ENCODE results near the gene NENF.
A peak's percentile ranks its signal among the peaks of the same experiment; 100 is the strongest.
"Not testable (repeated sequence)": the region's sequence is repeated elsewhere in the genome, so short reads cannot be mapped to it uniquely, and the experiment has no call there.

Gene NENF

DNA sequence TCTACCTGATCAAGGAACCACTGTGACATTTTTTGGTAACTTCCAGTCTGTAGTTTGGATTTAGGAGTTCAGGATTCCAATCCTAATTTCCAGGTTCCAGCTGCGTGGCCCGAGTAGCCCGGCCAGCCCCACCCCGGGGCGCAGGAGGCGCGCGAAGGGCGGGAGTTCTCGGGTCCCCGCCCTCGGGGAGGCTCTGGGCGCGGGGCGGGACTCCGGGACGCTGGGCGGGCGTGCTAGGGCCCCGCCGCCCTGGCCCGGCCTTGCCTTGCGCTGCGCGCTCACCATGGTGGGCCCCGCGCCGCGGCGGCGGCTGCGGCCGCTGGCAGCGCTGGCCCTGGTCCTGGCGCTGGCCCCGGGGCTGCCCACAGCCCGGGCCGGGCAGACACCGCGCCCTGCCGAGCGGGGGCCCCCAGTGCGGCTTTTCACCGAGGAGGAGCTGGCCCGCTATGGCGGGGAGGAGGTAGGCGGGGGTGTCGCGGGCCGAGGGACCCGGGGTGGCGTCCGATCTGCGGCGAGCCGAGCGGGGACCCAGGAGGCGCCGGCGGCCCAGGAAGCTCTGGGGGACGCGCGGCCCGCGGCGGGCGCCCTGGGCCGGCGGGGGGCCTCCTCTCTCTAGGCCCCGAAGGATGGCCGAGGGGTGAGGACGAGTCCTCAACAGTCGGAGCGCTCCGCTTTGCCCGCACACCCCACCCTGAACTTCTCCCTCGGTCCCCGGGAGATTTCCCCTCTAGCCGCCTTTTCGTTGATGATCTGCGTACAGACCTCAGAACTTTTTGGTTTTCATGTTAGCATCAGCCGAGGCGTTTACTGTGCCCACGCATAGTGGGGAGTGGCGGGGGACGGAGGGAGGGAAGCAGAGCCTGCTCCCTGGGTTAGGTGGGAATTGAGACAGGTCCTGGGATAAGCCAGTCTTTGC is at the start of gene NENF:
Gene NENF, plus strand, starts transcription at position 260 of the 916 bp plus-strand sequence. Its CDS starts 24 bp downstream, at position 284.
- no peaks in the 10 kb centered on the region for H3K27me3 ChIP-seq
- H3K9me3 ChIP-seq: no peaks in the 10 kb centered on the region
- H3K4me3 ChIP-seq: peak within 1 kb of the TSS; percentile 79
- TF ChIP-seq Cebpa-rat (IDR thresholded peaks at IDR 0.05): no peak
- peaks cover 30% of the 10 kb centered on the region for H3K4me1 ChIP-seq
- no peaks in the 10 kb centered on the region for H3K36me3 ChIP-seq
- H3K9ac ChIP-seq: peak within 1 kb of the TSS; percentile 90
- peaks cover 42% of the 10 kb centered on the region for H4K20me1 ChIP-seq
- H3K4me2 ChIP-seq: peak within 1 kb of the TSS; percentile 86
- peak within 1 kb of the TSS; percentile 87 for H3K27ac ChIP-seq

GRCh38 chr1:212386029-212386428 is 46.7 kb upstream of the NENF start:
- no peak for TF ChIP-seq Cebpa-rat (IDR thresholded peaks at IDR 0.05)
- H3K36me3 ChIP-seq: peaks cover 100% of the 10 kb centered on the region
- H3K4me3 ChIP-seq: no peak overlapping the region
- H3K9me3 ChIP-seq: peaks cover 25% of the 10 kb centered on the region
- H3K4me2 ChIP-seq: no peak overlapping the region
- peaks cover 39% of the 10 kb centered on the region; the same call in 1 of the 2 replicates for H4K20me1 ChIP-seq
- no peaks in the 10 kb centered on the region for H3K4me1 ChIP-seq
- H3K27me3 ChIP-seq: no peaks in the 10 kb centered on the region
- H3K9ac ChIP-seq: no peak overlapping the region
- H3K27ac ChIP-seq: no peak overlapping the region

DNA sequence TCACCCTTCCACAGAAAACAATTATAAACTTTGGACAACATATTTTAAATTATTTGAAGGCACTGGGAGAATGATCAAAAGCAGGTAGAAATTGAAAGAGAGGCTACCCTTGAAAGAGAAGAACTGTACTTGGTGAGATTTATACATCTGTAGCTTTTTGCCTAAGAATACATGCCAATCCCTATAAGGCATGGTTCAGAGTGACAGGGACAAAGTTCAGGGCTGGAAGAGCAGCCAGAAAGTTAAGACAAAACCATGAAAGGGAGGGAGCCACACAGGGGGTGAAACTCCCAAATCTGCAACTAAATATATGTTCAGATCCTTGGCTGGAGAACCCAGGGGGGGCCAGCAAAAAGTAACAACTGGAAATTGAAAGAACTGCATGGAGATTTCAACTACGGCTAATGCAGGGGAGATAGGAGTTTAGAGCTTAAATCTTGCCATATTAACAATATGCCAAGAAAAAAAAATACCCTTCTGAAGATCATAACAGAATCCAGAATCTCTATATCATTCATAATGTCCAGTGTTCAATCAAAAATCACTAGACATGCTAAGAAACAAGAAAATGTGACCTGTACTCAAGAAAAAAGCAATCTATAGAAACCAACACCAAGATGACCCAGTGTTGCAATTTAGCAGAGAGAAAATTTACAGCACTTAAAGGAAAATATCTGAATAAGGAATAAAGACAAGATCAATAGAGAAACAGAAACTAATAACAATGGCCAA is 43.6 kb upstream of the NENF start:
- Histone ChIP-seq H3K27me3 (no peaks in the 10 kb centered on the region), H4K20me1 (peaks cover 39% of the 10 kb centered on the region; the same call in 1 of the 2 replicates), H3K4me1 (no peaks in the 10 kb centered on the region), H3K9me3 (peaks cover 34% of the 10 kb centered on the region), H3K27ac (no peak overlapping the region), H3K4me2 (no peak overlapping the region), H3K36me3 (peaks cover 80% of the 10 kb centered on the region), H3K9ac (no peak overlapping the region), H3K4me3 (no peak overlapping the region)
- TF ChIP-seq Cebpa-rat (IDR thresholded peaks at IDR 0.05): no peak

GRCh38 chr1:212395678-212396437 is 36.9 kb upstream of the NENF start:
- not testable (repeated sequence) for H3K27ac ChIP-seq, H3K4me1 ChIP-seq, H3K4me2 ChIP-seq, H3K9ac ChIP-seq, H3K27me3 ChIP-seq, H3K4me3 ChIP-seq
- Histone ChIP-seq H4K20me1 (peaks cover 18% of the 10 kb centered on the region), H3K9me3 (peaks cover 58% of the 10 kb centered on the region), H3K36me3 (peaks cover 64% of the 10 kb centered on the region)

- Histone ChIP-seq H3K36me3 (peaks cover 57% of the 10 kb centered on the region), H3K9me3 (peaks cover 50% of the 10 kb centered on the region), H3K27me3 (no peaks in the 10 kb centered on the region), H3K4me3 (no peak overlapping the region), H3K4me1 (no peaks in the 10 kb centered on the region), H4K20me1 (peaks cover 23% of the 10 kb centered on the region), H3K9ac (no peak overlapping the region), H3K4me2 (no peak overlapping the region), H3K27ac (no peak overlapping the region)
- TF ChIP-seq Cebpa-rat (IDR thresholded peaks at IDR 0.05): no peak
Measured at GRCh38 chr1:212396638-212397037, 36.1 kb upstream of the NENF start.

- no peak for TF ChIP-seq Cebpa-rat (IDR thresholded peaks at IDR 0.05)
Measured at GRCh38 chr1:212397171-212397570, 35.5 kb upstream of the NENF start.

DNA sequence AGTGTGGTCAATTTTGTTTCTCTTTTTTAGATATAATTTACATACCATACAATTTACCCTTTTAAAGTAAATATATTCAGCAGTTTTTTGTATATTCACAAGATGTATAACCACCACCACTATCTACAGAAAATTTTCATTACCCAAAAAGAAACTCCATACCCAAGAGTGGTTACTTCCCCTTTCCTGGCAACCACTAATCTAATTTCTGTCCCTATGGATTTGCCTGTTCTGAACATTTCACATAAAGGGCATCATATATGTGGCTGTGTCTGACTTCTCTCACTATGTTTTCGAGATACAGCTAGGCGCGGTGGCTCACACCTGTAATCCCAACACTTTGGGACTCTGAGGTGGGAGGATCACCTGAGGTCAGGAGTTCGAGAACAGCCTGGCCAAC is 31.7 kb upstream of the NENF start:
- no peaks in the 10 kb centered on the region for H3K27me3 ChIP-seq
- H3K4me1 ChIP-seq: no peaks in the 10 kb centered on the region
- H3K4me2 ChIP-seq: no peak overlapping the region
- no peak for TF ChIP-seq Cebpa-rat (IDR thresholded peaks at IDR 0.05)
- no peak overlapping the region for H3K4me3 ChIP-seq
- no peak overlapping the region for H3K27ac ChIP-seq
- H3K9ac ChIP-seq: no peak overlapping the region
- H4K20me1 ChIP-seq: peaks cover 36% of the 10 kb centered on the region
- peaks cover 93% of the 10 kb centered on the region for H3K36me3 ChIP-seq
- H3K9me3 ChIP-seq: peaks cover 37% of the 10 kb centered on the region

More at GRCh38 chr1:212397171-212397570, 35.5 kb upstream of the NENF start:
- Histone ChIP-seq H3K9ac (no peak overlapping the region), H4K20me1 (peaks cover 23% of the 10 kb centered on the region), H3K4me1 (no peaks in the 10 kb centered on the region), H3K27me3 (no peaks in the 10 kb centered on the region), H3K27ac (no peak overlapping the region), H3K4me3 (no peak overlapping the region), H3K36me3 (peaks cover 57% of the 10 kb centered on the region), H3K9me3 (peaks cover 47% of the 10 kb centered on the region), H3K4me2 (no peak overlapping the region)

- TF ChIP-seq Cebpa-rat (IDR thresholded peaks at IDR 0.05): no peak
- Histone ChIP-seq H3K9me3 (peaks cover 31% of the 10 kb centered on the region), H3K27me3 (no peaks in the 10 kb centered on the region), H3K36me3 (peaks cover 93% of the 10 kb centered on the region), H3K9ac (no peak overlapping the region), H3K27ac (no peak overlapping the region), H3K4me3 (no peak overlapping the region), H3K4me2 (no peak overlapping the region), H4K20me1 (peaks cover 36% of the 10 kb centered on the region), H3K4me1 (no peaks in the 10 kb centered on the region)
Measured at GRCh38 chr1:212401838-212402582, 30.7 kb upstream of the NENF start.

Measured in BLaER1 (cell line).